PC-3 (cell line): ENCODE measurements around the gene PLVAP.

Source experiments
- CTCF ChIP-seq: fragments of 300-600 bp; sonication (generic); conservative IDR thresholded peaks from 2 replicates; pipeline ENCODE4 v1.5.1; 2017; ENCODE audit warnings: antibody characterized with exemption, low read depth, mild to moderate bottlenecking, low read length
- EZH2 ChIP-seq: fragments of 300-600 bp; sonication (generic); IDR thresholded peaks from one replicate; pipeline ENCODE4 v1.6.1; 2017; ENCODE audit warnings: antibody characterized with exemption, mild to moderate bottlenecking, low read length; ENCODE audit not compliant: unreplicated experiment
- EZH2phosphoT487 ChIP-seq: fragments of 300-600 bp; sonication (generic); IDR thresholded peaks from 2 replicates; pipeline ENCODE4 v1.6.1; 2018; ENCODE audit warnings: mild to moderate bottlenecking, antibody characterized with exemption, low read length, borderline replicate concordance

GRCh38 chr19:17323300-17323963 is 53.7 kb downstream of the PLVAP start:
- TF ChIP-seq CTCF, result no peak
- no peak for TF ChIP-seq EZH2
- no peak for TF ChIP-seq EZH2phosphoT487
